HepG2 (cell line): Measurements from ENCODE around the gene HLA-DOA. TPM values are rescaled to one million over a fixed set of nuclear protein-coding genes. Genes with fewer than 3 reads are reported as not detected.

Experiments used
- CENPT ChIP-seq: sonication (generic); formaldehyde crosslinking; IDR thresholded peaks from 2 replicates; pipeline ENCODE4 v1.8.0; 2022; ENCODE audit warnings: low read depth, mild to moderate bottlenecking, moderate library complexity, missing genetic modification reagents
- FUBP1 ChIP-seq: sonication (generic); formaldehyde crosslinking; IDR thresholded peaks from 2 replicates; pipeline ENCODE4 v1.5.1; 2020; ENCODE audit warnings: missing genetic modification reagents, mild to moderate bottlenecking, borderline replicate concordance
- GABPB1 ChIP-seq: IDR thresholded peaks from 2 replicates; pipeline ENCODE4 v1.6.1; 2016; ENCODE audit warnings: mild to moderate bottlenecking, missing genetic modification reagents, moderate library complexity, missing compliant biosample characterization
- IRX3 ChIP-seq: sonication (generic); formaldehyde crosslinking; IDR thresholded peaks from 2 replicates; pipeline ENCODE4 v1.8.1; 2023; ENCODE audit warnings: mild to moderate bottlenecking, low read depth, missing genetic modification reagents, borderline replicate concordance
- MED13 ChIP-seq: sonication (generic); formaldehyde crosslinking; IDR thresholded peaks from 2 replicates; pipeline ENCODE4 v1.5.0; 2020; ENCODE audit warnings: missing genetic modification reagents
- MXD4 ChIP-seq: IDR thresholded peaks from 2 replicates; pipeline ENCODE4 v1.6.1; 2016; ENCODE audit warnings: mild to moderate bottlenecking, missing biosample characterization, missing genetic modification reagents
- NBN ChIP-seq: fragments of 450-650 bp; conservative IDR thresholded peaks from 2 replicates; pipeline ENCODE4 v1.6.1; 2017
- NCOR1 ChIP-seq: fragments of 200-600 bp; sonication (generic); IDR thresholded peaks from 2 replicates; pipeline ENCODE4 v1.7.0; 2017; ENCODE audit warnings: antibody characterized with exemption, low read length, borderline replicate concordance
- REST ChIP-seq, 2 experiments: IDR thresholded peaks; 2 replicates each; pipeline ENCODE4 v1.6.1; 2011 to 2012; ENCODE audit warnings: low read length in 2 of 2, borderline replicate concordance in 1 of 2, low read depth in 1 of 2, mild to moderate bottlenecking in 1 of 2, moderate library complexity in 1 of 2
- SNAI1 ChIP-seq: sonication (generic); formaldehyde crosslinking; IDR thresholded peaks from 2 replicates; pipeline ENCODE4 v1.5.0; 2020; ENCODE audit warnings: mild to moderate bottlenecking, missing genetic modification reagents, borderline replicate concordance
- SP5 ChIP-seq: IDR thresholded peaks from 2 replicates; pipeline ENCODE4 v1.6.1; 2016; ENCODE audit warnings: low read depth, borderline replicate concordance
- ZFP1 ChIP-seq: IDR thresholded peaks from 2 replicates; pipeline ENCODE4 v1.6.1; 2016
- ZFYVE20 ChIP-seq: sonication (generic); formaldehyde crosslinking; IDR thresholded peaks from 2 replicates; pipeline ENCODE4 v1.8.0; 2023; ENCODE audit warnings: low read depth, mild to moderate bottlenecking, moderate library complexity, missing genetic modification reagents, borderline replicate concordance
- ZKSCAN8 ChIP-seq: IDR thresholded peaks from 2 replicates; pipeline ENCODE4 v1.6.1; 2016; ENCODE audit warnings: borderline replicate concordance, missing genetic modification reagents, missing compliant biosample characterization
- ZNF747 ChIP-seq: sonication (generic); formaldehyde crosslinking; IDR thresholded peaks from 2 replicates; pipeline ENCODE4 v1.8.1; 2023; ENCODE audit warnings: missing genetic modification reagents, mild to moderate bottlenecking, borderline replicate concordance
- ZNF766 ChIP-seq: sonication (generic); formaldehyde crosslinking; IDR thresholded peaks from 2 replicates; pipeline ENCODE4 v1.5.0; 2020; ENCODE audit warnings: missing genetic modification reagents, borderline replicate concordance
- ZNF777 ChIP-seq: sonication (generic); formaldehyde crosslinking; IDR thresholded peaks from 2 replicates; pipeline ENCODE4 v1.4.0; 2020; ENCODE audit warnings: missing genetic modification reagents
- ZNF816 ChIP-seq: sonication (generic); formaldehyde crosslinking; IDR thresholded peaks from 2 replicates; pipeline ENCODE4 v1.8.0; 2022; ENCODE audit warnings: missing genetic modification reagents, mild to moderate bottlenecking, borderline replicate concordance
- polyA plus RNA-seq, 8 experiments: library from polyadenylated mRNA; depleted of rRNA in 3 of 8; stranded (reverse) in 7 of 8; unstranded in 1 of 8; fragments of >200 nt; fragmentation: Illumina TruSeq in 4 of 8; extraction: Trizol in 4 of 8; gene quantifications; 2 replicates each; pipeline versions ENCODE4 v1.2.1 to v1.2.3, GENCODE V29; 2011 to 2016; ENCODE audit warnings: low read depth in 4 of 8, missing spikeins in 1 of 8, mixed read lengths in 1 of 8; ENCODE audit not compliant: insufficient read depth in 1 of 8
- total RNA-seq, 5 experiments: library from RNA; depleted of rRNA; stranded (reverse); fragments of >200 nt; fragmentation: Illumina TruSeq; extraction: Trizol; gene quantifications; 2 replicates each; pipeline ENCODE4 v1.2.3, GENCODE V29; 2016; ENCODE audit warnings: low read depth in 1 of 5
- TF ChIP-seq, protein P1 (sequence below): sonication (generic); formaldehyde crosslinking; IDR thresholded peaks from 2 replicates; pipeline ENCODE4 v1.8.0; 2022; ENCODE audit warnings: mild to moderate bottlenecking, missing genetic modification reagents
- TF ChIP-seq, protein P2 (sequence below): sonication (generic); formaldehyde crosslinking; IDR thresholded peaks from 2 replicates; pipeline ENCODE4 v1.4.0; 2020; ENCODE audit warnings: missing genetic modification reagents

HLA-DOA gene
- total and polyA plus RNA-seq, 2 of the 13 experiments (the other 11 are each of a cell fraction or from before 2014, with no cell fraction given) = 0.03 to 0.09 TPM

- TF ChIP-seq REST (IDR thresholded peaks at IDR 0.05; ENCODE audit: borderline replicate concordance in 1 of 2, low read depth in 1 of 2, low read length in 2 of 2) = peak in 1 of 2 experiments; percentile 51; a peak in 2 of 4 replicates
- 0 out of 2 replicates have a peak, but pooled peaks have one; percentile 12 for TF ChIP-seq MXD4 (CRISPR knock-in tag)
- TF ChIP-seq NCOR1 = 0 out of 2 replicates have a peak, but pooled peaks have one; percentile 31
- TF ChIP-seq, protein P1, sequence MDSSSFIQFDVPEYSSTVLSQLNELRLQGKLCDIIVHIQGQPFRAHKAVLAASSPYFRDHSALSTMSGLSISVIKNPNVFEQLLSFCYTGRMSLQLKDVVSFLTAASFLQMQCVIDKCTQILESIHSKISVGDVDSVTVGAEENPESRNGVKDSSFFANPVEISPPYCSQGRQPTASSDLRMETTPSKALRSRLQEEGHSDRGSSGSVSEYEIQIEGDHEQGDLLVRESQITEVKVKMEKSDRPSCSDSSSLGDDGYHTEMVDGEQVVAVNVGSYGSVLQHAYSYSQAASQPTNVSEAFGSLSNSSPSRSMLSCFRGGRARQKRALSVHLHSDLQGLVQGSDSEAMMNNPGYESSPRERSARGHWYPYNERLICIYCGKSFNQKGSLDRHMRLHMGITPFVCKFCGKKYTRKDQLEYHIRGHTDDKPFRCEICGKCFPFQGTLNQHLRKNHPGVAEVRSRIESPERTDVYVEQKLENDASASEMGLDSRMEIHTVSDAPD (CRISPR knock-in tag) = 0 out of 2 replicates have a peak, but pooled peaks have one; percentile 14
- TF ChIP-seq ZNF777 (CRISPR knock-in tag) = peak; percentile 41; the same call in 1 of the 2 replicates
- TF ChIP-seq ZKSCAN8 (CRISPR knock-in tag) = peak; percentile 9; the same call in 1 of the 2 replicates
- no peak for TF ChIP-seq ZNF766 (CRISPR knock-in tag)
- TF ChIP-seq IRX3 (CRISPR knock-in tag) = peak; percentile 16; the same call in 1 of the 2 replicates
- 0 out of 2 replicates have a peak, but pooled peaks have one; percentile 1 for TF ChIP-seq ZFP1 (CRISPR knock-in tag)
- TF ChIP-seq SNAI1 (CRISPR knock-in tag) = peak; percentile 2; the same call in 1 of the 2 replicates
- TF ChIP-seq CENPT = no peak
- peak; percentile 71 for TF ChIP-seq MED13 (CRISPR knock-in tag)
- no peak for TF ChIP-seq SP5 (CRISPR knock-in tag)
- TF ChIP-seq ZFYVE20 = 0 out of 2 replicates have a peak, but pooled peaks have one; percentile 54
- TF ChIP-seq ZNF747 (CRISPR knock-in tag) = no peak
- TF ChIP-seq, protein P2, sequence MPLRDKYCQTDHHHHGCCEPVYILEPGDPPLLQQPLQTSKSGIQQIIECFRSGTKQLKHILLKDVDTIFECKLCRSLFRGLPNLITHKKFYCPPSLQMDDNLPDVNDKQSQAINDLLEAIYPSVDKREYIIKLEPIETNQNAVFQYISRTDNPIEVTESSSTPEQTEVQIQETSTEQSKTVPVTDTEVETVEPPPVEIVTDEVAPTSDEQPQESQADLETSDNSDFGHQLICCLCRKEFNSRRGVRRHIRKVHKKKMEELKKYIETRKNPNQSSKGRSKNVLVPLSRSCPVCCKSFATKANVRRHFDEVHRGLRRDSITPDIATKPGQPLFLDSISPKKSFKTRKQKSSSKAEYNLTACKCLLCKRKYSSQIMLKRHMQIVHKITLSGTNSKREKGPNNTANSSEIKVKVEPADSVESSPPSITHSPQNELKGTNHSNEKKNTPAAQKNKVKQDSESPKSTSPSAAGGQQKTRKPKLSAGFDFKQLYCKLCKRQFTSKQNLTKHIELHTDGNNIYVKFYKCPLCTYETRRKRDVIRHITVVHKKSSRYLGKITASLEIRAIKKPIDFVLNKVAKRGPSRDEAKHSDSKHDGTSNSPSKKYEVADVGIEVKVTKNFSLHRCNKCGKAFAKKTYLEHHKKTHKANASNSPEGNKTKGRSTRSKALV (CRISPR knock-in tag) = peak; percentile 65; the same call in 1 of the 2 replicates
- no peak for TF ChIP-seq NBN
- TF ChIP-seq GABPB1 (CRISPR knock-in tag) = peak; percentile 33; the same call in 1 of the 2 replicates
- 0 out of 2 replicates have a peak, but pooled peaks have one; percentile 49 for TF ChIP-seq ZNF816 (CRISPR knock-in tag)
- no peak for TF ChIP-seq FUBP1
Observed at GRCh38 chr6:32969685-32970412, 39.5 kb downstream of the HLA-DOA start (continued).
